IPS DF 6.9 (cell line): ENCODE measurements around the gene DCLK1.

Experiments
- DNase-seq: peaks from one replicate; pipeline ENCODE4 v3.0.0-alpha.2; 2013; ENCODE audit warnings: low read depth, low spot score
- H3K27ac ChIP-seq: one replicate; pipeline ENCODE4 v1.5.1; 2013; ENCODE audit warnings: low read length, control low read depth
- H3K27me3 ChIP-seq: 2 replicates; pipeline ENCODE4 v1.6.1; 2013; ENCODE audit warnings: mild to moderate bottlenecking, low read length; ENCODE audit not compliant: control insufficient read depth, insufficient read depth
- H3K36me3 ChIP-seq: 2 replicates; pipeline ENCODE4 v1.6.1; 2013; ENCODE audit warnings: low read length; ENCODE audit not compliant: control insufficient read depth, insufficient read depth
- H3K4me1 ChIP-seq: 2 replicates; pipeline ENCODE4 v1.6.1; 2013; ENCODE audit warnings: low read length; ENCODE audit not compliant: control insufficient read depth, insufficient read depth
- H3K4me3 ChIP-seq: 2 replicates; pipeline ENCODE4 v1.5.1; 2013; ENCODE audit warnings: mild to moderate bottlenecking, low read length
- H3K9me3 ChIP-seq: 2 replicates; pipeline ENCODE4 v1.6.1; 2013; ENCODE audit warnings: low read length, inconsistent platforms; ENCODE audit not compliant: control insufficient read depth, insufficient read depth
- WGBS: extraction: QIAGEN DNeasy Blood & Tissue Kit; methylation state at CpG from one replicate; pipeline ENCODE4 v1.1.7; 2013; ENCODE audit warnings: mixed read lengths, missing lambda C conversion rate; ENCODE audit not compliant: insufficient read length, insufficient coverage; 5-methylcytosine and 5-hydroxymethylcytosine counted together

The DCLK1 gene

GRCh38 chr13:35824395-35824794, 306.8 kb downstream of the DCLK1 start:
- DNase-seq, result no peak
- no CpG with 5 or more reads among the region's 12 CpGs for WGBS

GRCh38 chr13:35822666-35823065, 308.5 kb downstream of the DCLK1 start:
- no peak for DNase-seq
- no CpG with 5 or more reads among the region's 7 CpGs for WGBS
- Histone ChIP-seq H3K4me3 (no peak overlapping the region), H3K4me1 (no peaks in the 10 kb centered on the region), H3K27ac (no peak overlapping the region), H3K9me3 (no peaks in the 10 kb centered on the region), H3K27me3 (no peaks in the 10 kb centered on the region), H3K36me3 (no peaks in the 10 kb centered on the region)

More at GRCh38 chr13:35824395-35824794, 306.8 kb downstream of the DCLK1 start:
- Histone ChIP-seq H3K36me3 (no peaks in the 10 kb centered on the region), H3K4me3 (no peak overlapping the region), H3K9me3 (no peaks in the 10 kb centered on the region), H3K4me1 (no peaks in the 10 kb centered on the region), H3K27ac (no peak overlapping the region), H3K27me3 (no peaks in the 10 kb centered on the region)

DNA sequence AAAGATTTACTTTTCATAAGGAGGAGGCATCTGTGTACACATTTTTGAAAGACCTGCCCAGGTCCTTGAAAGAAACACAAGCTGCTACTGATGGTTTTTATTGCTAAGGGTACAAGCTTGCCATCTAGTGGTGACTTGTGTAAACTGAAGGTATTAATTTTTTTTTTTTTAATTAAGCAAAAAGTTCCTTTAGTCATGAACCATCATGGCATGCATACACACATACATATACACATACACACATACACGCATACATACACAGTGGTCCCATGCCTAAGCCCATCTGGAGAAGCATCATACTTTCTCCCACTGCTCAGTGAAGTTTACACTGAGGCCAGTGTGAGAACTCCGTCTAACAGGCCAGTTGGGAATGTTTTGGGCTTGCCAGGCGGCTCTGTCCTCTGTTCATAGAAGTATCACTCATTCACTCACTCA, 312.5 kb downstream of the DCLK1 start:
- no CpG with 5 or more reads among the region's 3 CpGs for WGBS
- no peaks in the 10 kb centered on the region for H3K4me1 ChIP-seq
- DNase-seq, result no peak
- H3K4me3 ChIP-seq, result no peak overlapping the region
- H3K27me3 ChIP-seq, result no peaks in the 10 kb centered on the region
- no peaks in the 10 kb centered on the region for H3K36me3 ChIP-seq
- H3K27ac ChIP-seq, result no peak overlapping the region
- no peaks in the 10 kb centered on the region for H3K9me3 ChIP-seq

DNA sequence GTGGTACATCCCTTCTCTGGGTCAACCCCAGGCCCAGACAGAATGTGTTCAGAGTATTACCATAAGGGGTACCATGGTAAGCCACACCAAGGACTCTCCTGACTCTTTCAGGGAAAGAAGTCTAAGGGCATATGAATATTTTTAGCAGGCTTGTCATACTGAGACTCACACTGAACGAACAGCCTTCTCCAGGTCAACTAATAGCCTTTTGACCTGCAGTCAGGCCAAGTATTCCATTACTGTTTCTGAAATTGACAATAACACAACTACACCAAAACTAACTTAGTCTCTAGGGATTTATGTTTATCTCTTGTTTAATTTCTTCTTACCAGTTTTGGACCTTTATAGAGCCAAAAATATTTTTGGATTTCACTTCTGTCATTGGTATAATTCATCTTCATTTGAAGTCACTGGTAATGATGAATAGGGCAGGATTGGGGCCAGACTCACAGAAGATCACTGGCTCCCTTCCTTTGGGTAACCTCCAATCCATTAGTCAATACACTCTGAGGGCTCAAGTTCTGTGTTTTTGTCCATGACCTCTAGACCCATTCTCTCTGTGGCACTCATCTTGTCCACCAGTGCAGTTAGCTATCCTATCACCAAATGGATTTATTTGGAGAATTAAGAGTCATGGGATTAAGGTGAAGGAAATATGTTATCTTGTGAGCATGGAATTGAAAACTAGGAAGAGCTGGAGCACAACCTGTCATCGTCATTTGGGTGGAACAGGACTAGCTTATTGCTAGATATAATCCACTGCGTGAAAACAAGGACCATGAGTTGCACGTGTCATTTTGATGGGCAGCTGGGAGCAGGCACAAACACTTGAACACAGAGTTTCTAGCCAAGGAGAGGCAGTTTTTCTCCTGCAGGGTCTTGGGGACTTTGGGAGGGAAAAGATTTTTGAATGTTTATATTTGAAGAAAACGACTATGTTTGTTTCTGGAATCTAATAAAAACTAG, 313.3 kb downstream of the DCLK1 start:
- Histone ChIP-seq H3K27ac (no peak overlapping the region), H3K36me3 (no peaks in the 10 kb centered on the region), H3K9me3 (no peaks in the 10 kb centered on the region), H3K4me3 (no peak overlapping the region), H3K27me3 (no peaks in the 10 kb centered on the region), H3K4me1 (no peaks in the 10 kb centered on the region)
- 100% methylated on average over 1 of the region's 5 CpGs for WGBS
- DNase-seq, result no peak

GRCh38 chr13:35814605-35815011, 316.6 kb downstream of the DCLK1 start:
- Histone ChIP-seq H3K36me3 (no peaks in the 10 kb centered on the region), H3K27me3 (no peaks in the 10 kb centered on the region)
- WGBS, result no CpG with 5 or more reads among the region's 1 CpG

DNA sequence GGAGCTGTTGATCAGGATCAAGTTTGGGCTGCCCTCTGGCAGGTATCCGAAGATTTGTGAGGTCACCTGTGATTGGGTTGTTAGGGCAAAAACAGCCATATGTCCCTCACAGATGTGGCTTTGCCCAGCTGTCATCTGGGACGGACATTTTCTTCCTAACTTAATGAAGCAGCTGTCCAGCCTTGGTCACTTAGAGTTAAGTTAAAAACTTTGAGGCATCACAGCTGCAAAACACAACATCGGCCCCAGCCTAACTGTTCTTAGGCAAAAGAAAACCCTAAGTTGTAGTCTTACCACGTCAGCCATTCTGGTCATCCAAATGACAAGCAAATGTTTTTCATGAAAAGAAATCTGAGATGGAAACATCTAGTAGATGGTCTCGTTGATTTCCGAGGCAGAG, 318.4 kb downstream of the DCLK1 start:
- no peaks in the 10 kb centered on the region for H3K4me1 ChIP-seq
- H3K36me3 ChIP-seq, result no peaks in the 10 kb centered on the region
- DNase-seq, result no peak
- no CpG with 5 or more reads among the region's 6 CpGs for WGBS
- H3K27ac ChIP-seq, result no peak overlapping the region
- H3K27me3 ChIP-seq, result no peaks in the 10 kb centered on the region
- no peaks in the 10 kb centered on the region for H3K9me3 ChIP-seq
- H3K4me3 ChIP-seq, result no peak overlapping the region

More at GRCh38 chr13:35814605-35815011, 316.6 kb downstream of the DCLK1 start:
- Histone ChIP-seq H3K4me1 (no peaks in the 10 kb centered on the region), H3K4me3 (no peak overlapping the region), H3K9me3 (no peaks in the 10 kb centered on the region), H3K27ac (no peak overlapping the region)
- DNase-seq, result no peak

DNA sequence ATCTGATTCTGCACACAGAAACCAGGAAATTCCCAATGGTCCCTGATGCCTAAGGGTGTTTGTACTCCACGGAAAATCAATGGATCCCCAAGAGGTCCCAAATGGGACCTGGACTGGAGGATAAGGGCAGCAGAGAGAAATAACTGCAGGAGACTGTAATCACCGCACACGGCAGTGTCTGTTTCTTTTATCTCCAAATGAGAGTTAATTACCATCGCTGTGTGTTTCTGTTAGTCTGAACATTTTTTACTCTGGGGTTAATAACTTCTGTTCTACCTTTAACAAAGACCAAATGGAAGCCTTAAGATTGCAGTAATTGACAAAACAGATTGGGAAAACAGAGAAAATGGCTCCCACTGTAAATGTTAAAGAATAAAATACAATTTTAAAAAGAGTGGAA, 320.9 kb downstream of the DCLK1 start:
- Histone ChIP-seq H3K27ac (no peak overlapping the region), H3K36me3 (no peaks in the 10 kb centered on the region), H3K4me1 (no peaks in the 10 kb centered on the region), H3K9me3 (no peaks in the 10 kb centered on the region), H3K27me3 (no peaks in the 10 kb centered on the region), H3K4me3 (no peak overlapping the region)
- WGBS, result no CpG with 5 or more reads among the region's 4 CpGs
- DNase-seq, result no peak

- WGBS, result 100% methylated on average over 1 of the region's 6 CpGs
- Histone ChIP-seq H3K4me3 (no peak overlapping the region), H3K9me3 (no peaks in the 10 kb centered on the region), H3K36me3 (no peaks in the 10 kb centered on the region), H3K4me1 (no peaks in the 10 kb centered on the region), H3K27me3 (no peaks in the 10 kb centered on the region), H3K27ac (no peak overlapping the region)
- no peak for DNase-seq
Observed at GRCh38 chr13:35808846-35809245, 322.3 kb downstream of the DCLK1 start.

GRCh38 chr13:35804901-35805300, 326.3 kb downstream of the DCLK1 start:
- WGBS, result no CpG with 5 or more reads among the region's 5 CpGs
- DNase-seq, result no peak
- H3K4me1 ChIP-seq, result no peaks in the 10 kb centered on the region
- no peaks in the 10 kb centered on the region for H3K36me3 ChIP-seq
- no peaks in the 10 kb centered on the region for H3K9me3 ChIP-seq
- H3K27me3 ChIP-seq, result no peaks in the 10 kb centered on the region
- no peak overlapping the region for H3K27ac ChIP-seq
- no peak overlapping the region for H3K4me3 ChIP-seq

DNA sequence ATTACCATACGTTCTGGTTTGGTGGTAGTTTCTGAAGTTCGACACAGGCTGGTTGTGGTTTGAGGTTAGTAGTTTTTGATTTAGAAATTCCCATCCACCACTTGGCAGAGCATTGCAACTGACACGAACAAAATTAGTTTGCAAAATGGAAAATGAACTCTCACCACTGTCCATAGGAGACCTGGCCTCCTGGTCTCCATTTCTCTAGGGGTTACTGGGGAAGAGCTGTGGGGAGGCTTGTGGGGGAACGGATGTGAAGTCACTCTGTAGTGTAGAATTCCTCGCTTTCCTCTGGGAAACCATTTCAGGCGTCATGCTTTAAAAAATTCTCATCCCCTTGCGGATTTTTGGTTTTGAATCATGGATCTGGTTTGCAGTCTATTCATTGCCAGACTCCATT, 333.2 kb downstream of the DCLK1 start:
- no peaks in the 10 kb centered on the region for H3K4me1 ChIP-seq
- H3K4me3 ChIP-seq, result no peak overlapping the region
- DNase-seq, result no peak
- H3K27me3 ChIP-seq, result no peaks in the 10 kb centered on the region
- WGBS, result no CpG with 5 or more reads among the region's 7 CpGs
- H3K27ac ChIP-seq, result no peak overlapping the region
- H3K9me3 ChIP-seq, result no peaks in the 10 kb centered on the region
- H3K36me3 ChIP-seq, result no peaks in the 10 kb centered on the region

DNA sequence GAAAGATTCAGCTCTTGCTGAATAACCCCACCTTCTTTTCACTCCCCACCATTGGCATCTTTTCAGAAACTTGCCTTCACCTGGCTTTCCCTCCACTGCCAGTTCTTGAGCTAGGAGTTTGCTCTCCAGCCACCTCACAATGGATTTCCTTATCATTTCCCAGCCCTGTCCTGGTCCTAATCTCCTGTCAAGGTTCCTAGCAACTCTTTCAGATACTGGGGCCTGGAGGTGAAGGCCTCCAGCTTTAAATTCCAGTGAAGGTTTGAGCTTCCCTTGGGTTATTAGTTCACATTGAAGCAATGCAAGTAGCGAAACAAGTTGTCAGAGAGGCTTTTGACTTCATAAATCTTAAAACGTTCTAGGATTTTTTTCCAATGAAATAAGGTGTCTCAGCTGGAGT, 333.9 kb downstream of the DCLK1 start:
- no peak overlapping the region for H3K27ac ChIP-seq
- H3K9me3 ChIP-seq, result no peaks in the 10 kb centered on the region
- H3K36me3 ChIP-seq, result no peaks in the 10 kb centered on the region
- WGBS, result no CpG with 5 or more reads among the region's 2 CpGs
- no peaks in the 10 kb centered on the region for H3K4me1 ChIP-seq
- DNase-seq, result no peak
- no peak overlapping the region for H3K4me3 ChIP-seq
- no peaks in the 10 kb centered on the region for H3K27me3 ChIP-seq
